ENCODE results near the gene STARD9. TPM values are rescaled to one million over a fixed set of nuclear protein-coding genes. Genes with fewer than 3 reads are reported as not detected.

Gene STARD9
- total RNA-seq (2022; extraction: Qiagen RNA extraction; ENCODE audit: low read depth) = 1.3 to 1.9 TPM (median 1.5 TPM) in 5 replicates

GRCh38 chr15:42575188-42576039, at the start of gene STARD9:
STARD9 (plus strand) TSS chr15:42575606; CDS start chr15:42575716, 110 bp downstream.

GRCh38 chr15:42548249-42549031, 27.0 kb upstream of the STARD9 start, which contains the start of the genes HAUS2 and LRRC57:
HAUS2 (plus strand) TSS chr15:42548838; CDS start chr15:42548873, 35 bp downstream.
LRRC57 (minus strand) TSS chr15:42548793; CDS start chr15:42548434, 359 bp downstream.

DNA sequence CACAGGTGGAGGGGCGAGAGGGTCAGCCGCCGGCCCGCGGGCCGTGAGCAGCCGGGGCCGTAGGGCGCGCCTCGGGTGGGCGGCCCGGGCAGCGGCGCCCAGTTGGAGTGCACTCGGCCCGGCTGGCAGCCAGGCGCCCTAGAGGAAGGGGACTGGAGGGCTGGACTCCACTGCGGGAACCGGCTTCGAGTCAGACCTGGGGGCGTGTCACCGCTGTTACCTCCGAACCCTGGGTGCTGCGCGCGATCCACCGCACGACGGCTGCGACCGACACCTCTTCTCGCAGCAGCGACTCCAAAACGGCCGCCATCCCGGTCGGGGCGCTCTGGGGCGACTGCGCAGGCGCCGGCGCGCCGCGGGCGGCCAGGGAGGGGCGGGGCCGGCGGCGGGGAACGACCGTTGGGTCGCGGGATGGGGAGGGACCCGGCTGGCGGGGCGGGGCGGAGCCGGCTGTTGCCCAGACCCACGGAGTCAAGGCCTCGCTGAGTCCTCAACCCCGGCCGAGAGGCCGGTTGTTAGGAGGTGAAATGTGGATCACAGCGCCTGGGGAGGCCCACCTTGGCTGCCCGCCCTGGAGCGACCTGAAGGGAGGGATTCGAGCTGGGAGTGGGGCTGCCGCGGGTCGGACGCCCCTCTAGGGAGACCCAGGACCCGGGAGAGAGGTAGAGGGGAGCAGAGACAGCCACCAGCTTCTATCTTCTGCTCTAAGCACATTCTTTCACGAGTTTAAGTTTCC, 161.6 kb downstream of the STARD9 start, which contains the start of gene CDAN1:
Gene CDAN1, minus strand, starts transcription at position 336 of the 736 bp plus-strand sequence. Its CDS starts 26 bp downstream, at position 310.

Other genes with a start within 250 kb of the STARD9 start
- gene CAPN3, start 216.1 kb upstream of the STARD9 start, total RNA-seq (2022; extraction: Qiagen RNA extraction; ENCODE audit: low read depth) = 0.25 to 0.43 TPM (median 0.31 TPM) in 3 of 5 replicates, not detected in the others
- gene ZNF106, start 84.5 kb upstream of the STARD9 start, total RNA-seq (2022; extraction: Qiagen RNA extraction; ENCODE audit: low read depth) = 8.8 to 12.3 TPM (median 11.1 TPM) in 5 replicates
- 16.5 to 42.8 TPM (median 16.9 TPM) in 5 replicates for gene SNAP23, start 80.0 kb upstream of the STARD9 start, total RNA-seq (2022; extraction: Qiagen RNA extraction; ENCODE audit: low read depth)
- gene LRRC57, start 26.8 kb upstream of the STARD9 start, total RNA-seq (2022; extraction: Qiagen RNA extraction; ENCODE audit: low read depth) = 10.9 to 13.5 TPM (median 11.0 TPM) in 5 replicates
- 17.9 to 21.4 TPM (median 19.8 TPM) in 5 replicates for gene HAUS2, start 26.8 kb upstream of the STARD9 start, total RNA-seq (2022; extraction: Qiagen RNA extraction; ENCODE audit: low read depth)
- gene CDAN1, start 161.5 kb downstream of the STARD9 start, total RNA-seq (2022; extraction: Qiagen RNA extraction; ENCODE audit: low read depth) = 4.9 to 8.5 TPM (median 7.3 TPM) in 5 replicates